GM23338 (cell line): ENCODE measurements around the gene RBM14. TPM values are rescaled to one million over a fixed set of nuclear protein-coding genes. Genes with fewer than 3 reads are reported as not detected.

Experiments used
- ATAC-seq: fragments of 200-7000 bp; cut with Tn5 transposase; 3 replicates; pipeline ENCODE4 v1.9.1; 2020
- DNase-seq: peaks from one replicate; pipeline ENCODE4 v3.0.0-alpha.2; 2015; ENCODE audit warnings: low spot score
- H2AFZ ChIP-seq: fragments of 200-600 bp; sonication (generic); 2 replicates; pipeline ENCODE4 v1.8.0; 2016; ENCODE audit warnings: antibody characterized with exemption, mild to moderate bottlenecking, moderate library complexity
- H3F3A ChIP-seq: fragments of 200-600 bp; sonication (generic); replicated peaks from 2 replicates; pipeline ENCODE4 v1.8.0; 2017; ENCODE audit warnings: antibody characterized with exemption, mixed run types, low read depth
- H3K27ac ChIP-seq: fragments of 200-600 bp; sonication (generic); 2 replicates; pipeline ENCODE4 v1.6.1; 2016; ENCODE audit warnings: low read depth
- H3K27me3 ChIP-seq: fragments of 200-600 bp; sonication (generic); 2 replicates; pipeline ENCODE4 v1.8.0; 2016; ENCODE audit warnings: mild to moderate bottlenecking, mixed run types, moderate library complexity; ENCODE audit not compliant: insufficient read depth
- H3K36me3 ChIP-seq: fragments of 200-600 bp; sonication (generic); 2 replicates; pipeline ENCODE4 v1.8.0; 2016; ENCODE audit warnings: mild to moderate bottlenecking; ENCODE audit not compliant: insufficient read depth
- H3K4me1 ChIP-seq: fragments of 200-600 bp; sonication (generic); 2 replicates; pipeline ENCODE4 v1.8.0; 2016; ENCODE audit warnings: mild to moderate bottlenecking, moderate library complexity; ENCODE audit not compliant: insufficient read depth
- H3K4me2 ChIP-seq: fragments of 200-600 bp; sonication (generic); 2 replicates; pipeline ENCODE4 v1.7.1; 2017; ENCODE audit warnings: mixed run types
- H3K4me3 ChIP-seq: fragments of 200-600 bp; sonication (generic); 2 replicates; pipeline ENCODE4 v1.6.1; 2016; ENCODE audit warnings: mixed run types
- H3K79me2 ChIP-seq: fragments of 200-600 bp; sonication (generic); replicated peaks from 2 replicates; pipeline ENCODE4 v1.8.0; 2017; ENCODE audit warnings: mild to moderate bottlenecking; ENCODE audit not compliant: insufficient read depth
- H3K9me2 ChIP-seq: fragments of 200-600 bp; sonication (generic); 2 replicates; pipeline ENCODE4 v1.8.0; 2017; ENCODE audit not compliant: insufficient read depth
- H4K20me1 ChIP-seq: fragments of 200-600 bp; sonication (generic); replicated peaks from 2 replicates; pipeline ENCODE4 v1.8.0; 2017; ENCODE audit warnings: mild to moderate bottlenecking; ENCODE audit not compliant: insufficient read depth
- H3K27ac Mint-ChIP-seq: 2 replicates; pipeline ENCODE4 v1.8.0; 2020; ENCODE audit warnings: inconsistent platforms, mild to moderate bottlenecking, moderate library complexity, mixed read lengths
- H3K27me3 Mint-ChIP-seq: 3 replicates; pipeline ENCODE4 v1.8.0; 2022; ENCODE audit warnings: low read depth, mild to moderate bottlenecking, moderate library complexity, mixed read lengths, inconsistent platforms; ENCODE audit not compliant: insufficient read depth, poor library complexity
- H3K36me3 Mint-ChIP-seq: 3 replicates; pipeline ENCODE4 v1.8.0; 2021; ENCODE audit warnings: low read depth, mild to moderate bottlenecking, inconsistent platforms, moderate library complexity, mixed read lengths
- H3K4me1 Mint-ChIP-seq: 3 replicates; pipeline ENCODE4 v1.8.0; 2020; ENCODE audit warnings: mild to moderate bottlenecking, inconsistent platforms, mixed read lengths
- H3K4me3 Mint-ChIP-seq: 3 replicates; pipeline ENCODE4 v1.8.0; 2021; ENCODE audit warnings: moderate library complexity, mild to moderate bottlenecking, inconsistent platforms, mixed read lengths
- H3K9me3 Mint-ChIP-seq: 3 replicates; pipeline ENCODE4 v1.8.0; 2020; ENCODE audit warnings: moderate library complexity, mild to moderate bottlenecking, inconsistent platforms, mixed read lengths
- CREB1 ChIP-seq: fragments of 250-450 bp; sonication (Bioruptor Pico); IDR thresholded peaks from 2 replicates; pipeline ENCODE4 v1.5.0; 2020; ENCODE audit warnings: low read depth, mild to moderate bottlenecking, moderate library complexity
- EZH2 ChIP-seq: fragments of 200-600 bp; sonication (generic); IDR thresholded peaks from one replicate; pipeline ENCODE4 v1.8.0; 2017; ENCODE audit warnings: antibody characterized with exemption, mild to moderate bottlenecking, low read depth; ENCODE audit not compliant: unreplicated experiment
- EZH2phosphoT487 ChIP-seq: fragments of 200-600 bp; sonication (generic); IDR thresholded peaks from one replicate; pipeline ENCODE4 v1.8.1; 2018; ENCODE audit warnings: antibody characterized with exemption; ENCODE audit not compliant: unreplicated experiment
- JUNB ChIP-seq: IDR thresholded peaks from one replicate; pipeline ENCODE4 v1.6.1; 2016; ENCODE audit warnings: antibody characterized with exemption; ENCODE audit not compliant: unreplicated experiment
- STAT1 ChIP-seq: IDR thresholded peaks from one replicate; pipeline ENCODE4 v1.6.1; 2016; ENCODE audit warnings: antibody characterized with exemption; ENCODE audit not compliant: unreplicated experiment
- ZNF331 ChIP-seq: fragments of 250-450 bp; sonication (Bioruptor Pico); IDR thresholded peaks from 2 replicates; pipeline ENCODE4 v1.5.0; 2020; ENCODE audit warnings: low read depth, mild to moderate bottlenecking, moderate library complexity
- polyA plus RNA-seq: library from polyadenylated mRNA; unstranded; fragments of >200 nt; fragmentation: Nextera tagmentation; extraction: Ambion mirVana; gene quantifications from 2 replicates; pipeline ENCODE4 v1.2.1, GENCODE V29; 2016
- total RNA-seq: library from RNA; depleted of rRNA; stranded (reverse); fragments of >200 nt; shearing (Covaris generic); gene quantifications from 2 replicates; pipeline ENCODE4 v1.2.3, GENCODE V29; 2014
- TF ChIP-seq, protein P1 (sequence below): fragments of 250-450 bp; sonication (Bioruptor Pico); IDR thresholded peaks from 2 replicates; pipeline ENCODE4 v1.5.0; 2020; ENCODE audit warnings: mild to moderate bottlenecking, moderate library complexity
- TF ChIP-seq, protein P2 (sequence below): IDR thresholded peaks from 2 replicates; pipeline ENCODE4 v1.6.1; 2016; ENCODE audit warnings: antibody characterized with exemption

Gene RBM14
- total and polyA plus RNA-seq, 2 experiments from 2014 or later: 45.4 to 83.5 TPM

DNA sequence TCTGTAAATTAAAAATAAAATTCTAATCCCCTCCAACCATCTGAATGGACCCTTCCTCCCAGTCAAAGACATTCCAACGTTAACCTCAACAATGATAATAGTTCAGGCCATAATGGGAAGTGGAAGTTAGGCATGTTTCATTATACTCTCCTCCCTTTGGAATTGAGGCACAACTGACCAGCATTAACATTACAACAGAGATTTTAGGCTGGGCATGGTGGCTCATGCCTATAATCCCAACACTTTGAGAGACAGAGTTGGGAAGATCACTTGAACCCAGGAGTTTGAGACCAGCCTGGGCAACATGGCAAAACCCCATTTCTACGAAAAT, 45.6 kb upstream of the RBM14 start:
- Histone ChIP-seq H4K20me1 (no peaks in the 10 kb centered on the region), H3K4me1 (peaks cover 23% of the 10 kb centered on the region), H3F3A (peaks cover 11% of the 10 kb centered on the region; the same call in 1 of the 2 replicates), H3K9me2 (no peaks in the 10 kb centered on the region), H3K4me3 (no peak overlapping the region), H3K79me2 (no peaks in the 10 kb centered on the region), H3K27me3 (peaks cover 6% of the 10 kb centered on the region; the same call in 1 of the 2 replicates), H3K4me2 (peak overlapping the region; percentile 40; the same call in 1 of the 2 replicates), H3K36me3 (no peaks in the 10 kb centered on the region), H2AFZ (no peak overlapping the region), H3K27ac (peak overlapping the region; percentile 92)
- Mint-ChIP-seq H3K27ac (0 out of 2 replicates have a peak overlapping the region, but pooled peaks have one; percentile 26), H3K27me3 (peaks cover 20% of the 10 kb centered on the region), H3K4me1 (peaks cover 21% of the 10 kb centered on the region), H3K9me3 (peaks cover 40% of the 10 kb centered on the region), H3K4me3 (no peak overlapping the region), H3K36me3 (peaks cover 32% of the 10 kb centered on the region)
- ATAC-seq: no peak
- TF ChIP-seq EZH2 (no peak), CREB1 (CRISPR knock-in tag) (no peak), JUNB (no peak), ZNF331 (CRISPR knock-in tag) (no peak), EZH2phosphoT487 (no peak), STAT1 (no peak)
- TF ChIP-seq, protein P1, sequence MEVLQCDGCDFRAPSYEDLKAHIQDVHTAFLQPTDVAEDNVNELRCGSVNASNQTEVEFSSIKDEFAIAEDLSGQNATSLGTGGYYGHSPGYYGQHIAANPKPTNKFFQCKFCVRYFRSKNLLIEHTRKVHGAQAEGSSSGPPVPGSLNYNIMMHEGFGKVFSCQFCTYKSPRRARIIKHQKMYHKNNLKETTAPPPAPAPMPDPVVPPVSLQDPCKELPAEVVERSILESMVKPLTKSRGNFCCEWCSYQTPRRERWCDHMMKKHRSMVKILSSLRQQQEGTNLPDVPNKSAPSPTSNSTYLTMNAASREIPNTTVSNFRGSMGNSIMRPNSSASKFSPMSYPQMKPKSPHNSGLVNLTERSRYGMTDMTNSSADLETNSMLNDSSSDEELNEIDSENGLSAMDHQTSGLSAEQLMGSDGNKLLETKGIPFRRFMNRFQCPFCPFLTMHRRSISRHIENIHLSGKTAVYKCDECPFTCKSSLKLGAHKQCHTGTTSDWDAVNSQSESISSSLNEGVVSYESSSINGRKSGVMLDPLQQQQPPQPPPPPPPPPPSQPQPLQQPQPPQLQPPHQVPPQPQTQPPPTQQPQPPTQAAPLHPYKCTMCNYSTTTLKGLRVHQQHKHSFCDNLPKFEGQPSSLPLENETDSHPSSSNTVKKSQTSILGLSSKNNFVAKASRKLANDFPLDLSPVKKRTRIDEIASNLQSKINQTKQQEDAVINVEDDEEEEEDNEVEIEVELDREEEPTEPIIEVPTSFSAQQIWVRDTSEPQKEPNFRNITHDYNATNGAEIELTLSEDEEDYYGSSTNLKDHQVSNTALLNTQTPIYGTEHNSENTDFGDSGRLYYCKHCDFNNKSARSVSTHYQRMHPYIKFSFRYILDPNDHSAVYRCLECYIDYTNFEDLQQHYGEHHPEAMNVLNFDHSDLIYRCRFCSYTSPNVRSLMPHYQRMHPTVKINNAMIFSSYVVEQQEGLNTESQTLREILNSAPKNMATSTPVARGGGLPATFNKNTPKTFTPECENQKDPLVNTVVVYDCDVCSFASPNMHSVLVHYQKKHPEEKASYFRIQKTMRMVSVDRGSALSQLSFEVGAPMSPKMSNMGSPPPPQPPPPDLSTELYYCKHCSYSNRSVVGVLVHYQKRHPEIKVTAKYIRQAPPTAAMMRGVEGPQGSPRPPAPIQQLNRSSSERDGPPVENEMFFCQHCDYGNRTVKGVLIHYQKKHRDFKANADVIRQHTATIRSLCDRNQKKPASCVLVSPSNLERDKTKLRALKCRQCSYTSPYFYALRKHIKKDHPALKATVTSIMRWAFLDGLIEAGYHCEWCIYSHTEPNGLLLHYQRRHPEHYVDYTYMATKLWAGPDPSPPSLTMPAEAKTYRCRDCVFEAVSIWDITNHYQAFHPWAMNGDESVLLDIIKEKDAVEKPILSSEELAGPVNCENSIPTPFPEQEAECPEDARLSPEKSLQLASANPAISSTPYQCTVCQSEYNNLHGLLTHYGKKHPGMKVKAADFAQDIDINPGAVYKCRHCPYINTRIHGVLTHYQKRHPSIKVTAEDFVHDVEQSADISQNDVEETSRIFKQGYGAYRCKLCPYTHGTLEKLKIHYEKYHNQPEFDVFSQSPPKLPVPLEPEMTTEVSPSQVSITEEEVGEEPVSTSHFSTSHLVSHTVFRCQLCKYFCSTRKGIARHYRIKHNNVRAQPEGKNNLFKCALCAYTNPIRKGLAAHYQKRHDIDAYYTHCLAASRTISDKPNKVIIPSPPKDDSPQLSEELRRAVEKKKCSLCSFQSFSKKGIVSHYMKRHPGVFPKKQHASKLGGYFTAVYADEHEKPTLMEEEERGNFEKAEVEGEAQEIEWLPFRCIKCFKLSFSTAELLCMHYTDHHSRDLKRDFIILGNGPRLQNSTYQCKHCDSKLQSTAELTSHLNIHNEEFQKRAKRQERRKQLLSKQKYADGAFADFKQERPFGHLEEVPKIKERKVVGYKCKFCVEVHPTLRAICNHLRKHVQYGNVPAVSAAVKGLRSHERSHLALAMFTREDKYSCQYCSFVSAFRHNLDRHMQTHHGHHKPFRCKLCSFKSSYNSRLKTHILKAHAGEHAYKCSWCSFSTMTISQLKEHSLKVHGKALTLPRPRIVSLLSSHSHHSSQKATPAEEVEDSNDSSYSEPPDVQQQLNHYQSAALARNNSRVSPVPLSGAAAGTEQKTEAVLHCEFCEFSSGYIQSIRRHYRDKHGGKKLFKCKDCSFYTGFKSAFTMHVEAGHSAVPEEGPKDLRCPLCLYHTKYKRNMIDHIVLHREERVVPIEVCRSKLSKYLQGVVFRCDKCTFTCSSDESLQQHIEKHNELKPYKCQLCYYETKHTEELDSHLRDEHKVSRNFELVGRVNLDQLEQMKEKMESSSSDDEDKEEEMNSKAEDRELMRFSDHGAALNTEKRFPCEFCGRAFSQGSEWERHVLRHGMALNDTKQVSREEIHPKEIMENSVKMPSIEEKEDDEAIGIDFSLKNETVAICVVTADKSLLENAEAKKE (CRISPR knock-in tag): no peak
- TF ChIP-seq, protein P2, sequence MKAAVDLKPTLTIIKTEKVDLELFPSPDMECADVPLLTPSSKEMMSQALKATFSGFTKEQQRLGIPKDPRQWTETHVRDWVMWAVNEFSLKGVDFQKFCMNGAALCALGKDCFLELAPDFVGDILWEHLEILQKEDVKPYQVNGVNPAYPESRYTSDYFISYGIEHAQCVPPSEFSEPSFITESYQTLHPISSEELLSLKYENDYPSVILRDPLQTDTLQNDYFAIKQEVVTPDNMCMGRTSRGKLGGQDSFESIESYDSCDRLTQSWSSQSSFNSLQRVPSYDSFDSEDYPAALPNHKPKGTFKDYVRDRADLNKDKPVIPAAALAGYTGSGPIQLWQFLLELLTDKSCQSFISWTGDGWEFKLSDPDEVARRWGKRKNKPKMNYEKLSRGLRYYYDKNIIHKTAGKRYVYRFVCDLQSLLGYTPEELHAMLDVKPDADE: no peak
- DNase-seq: peak; percentile 33
